GM19351 (cell line): ENCODE results near the gene SFT2D3.

Experiments
- ATAC-seq: cut with Tn5 transposase; IDR thresholded peaks from one replicate; pipeline ENCODE4 v1.9.1; 2021; ENCODE audit warnings: mild to moderate bottlenecking, moderate library complexity; ENCODE audit not compliant: unreplicated experiment

The SFT2D3 gene

GRCh38 chr2:127701193-127701650 is at the start of gene SFT2D3:
SFT2D3 (plus strand) TSS chr2:127701497; CDS start chr2:127701529, 32 bp downstream.
- ATAC-seq: peak; percentile 64

GRCh38 chr2:127651971-127652550 is 49.2 kb upstream of the SFT2D3 start:
- ATAC-seq: no peak

- ATAC-seq: no peak
Observed at GRCh38 chr2:127652786-127653357, 48.4 kb upstream of the SFT2D3 start.

DNA sequence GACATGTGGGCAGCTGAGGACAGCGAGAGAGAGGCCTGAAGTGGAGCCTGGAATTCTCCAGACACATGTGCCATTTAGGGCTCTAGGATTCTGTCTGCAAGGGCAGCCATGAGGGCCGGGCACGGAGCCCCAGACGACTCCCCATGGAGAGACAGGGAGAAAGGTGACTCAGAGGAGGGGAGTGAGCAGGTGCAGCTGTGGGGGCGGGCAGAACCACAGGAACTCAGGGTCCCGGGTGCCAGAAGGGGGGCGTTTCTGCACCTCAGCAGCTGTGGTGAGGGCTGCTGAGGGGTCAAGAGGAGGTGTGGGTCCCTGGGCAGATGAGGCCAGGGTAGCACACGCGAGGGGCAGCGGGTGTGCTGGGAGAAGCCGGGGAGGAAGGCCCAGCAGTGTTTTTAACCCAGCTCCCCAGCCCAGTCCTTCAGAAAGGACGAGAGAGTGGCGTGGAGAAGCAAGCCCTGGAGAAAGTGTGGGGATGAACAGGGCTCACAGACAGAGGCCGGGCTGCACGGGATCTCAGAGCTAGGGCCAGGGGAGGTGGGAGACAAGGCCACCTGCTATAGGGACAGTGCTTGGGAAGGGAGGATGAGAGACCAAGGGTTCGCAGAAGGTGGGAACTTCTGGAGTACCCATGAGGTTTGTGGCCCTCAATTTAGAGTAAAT is 47.7 kb upstream of the SFT2D3 start:
- ATAC-seq: no peak

DNA sequence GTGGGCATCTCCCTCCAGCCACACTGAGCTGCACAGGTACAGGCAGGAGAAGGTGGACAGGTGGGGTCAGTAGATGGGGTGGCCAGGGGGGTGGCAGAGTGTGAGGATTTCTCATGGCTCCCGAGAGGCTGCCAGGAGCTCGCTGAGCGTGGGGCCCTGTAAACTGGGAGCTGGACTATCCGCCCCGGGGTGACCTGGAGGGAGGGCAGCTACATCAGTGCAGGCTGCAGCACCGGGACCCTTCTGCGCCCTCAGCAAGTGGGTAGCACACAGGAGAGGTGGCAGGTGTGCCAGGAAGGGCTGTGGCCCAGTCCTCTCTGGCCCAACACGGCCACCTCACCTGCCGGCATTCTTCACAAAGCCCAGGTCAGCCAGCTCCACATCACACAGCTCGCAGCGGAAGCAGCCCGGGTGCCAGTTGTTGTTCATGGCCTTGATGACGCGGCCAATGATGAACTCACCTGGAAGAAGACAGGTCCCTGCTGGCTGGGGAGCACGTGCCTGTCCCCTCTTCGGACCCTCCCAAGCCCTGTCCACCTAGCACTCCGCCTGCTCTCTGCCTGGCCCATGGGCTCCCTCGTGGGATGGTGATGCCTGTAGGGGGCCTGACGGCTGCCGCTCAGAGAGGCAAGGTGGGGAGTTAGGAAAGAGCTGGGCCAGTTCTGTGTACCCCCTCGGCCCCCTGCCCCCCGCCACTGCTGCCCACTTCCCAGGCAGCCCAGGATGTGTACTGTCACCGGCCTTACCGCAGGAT is 47.0 kb upstream of the SFT2D3 start:
- no peak for ATAC-seq

DNA sequence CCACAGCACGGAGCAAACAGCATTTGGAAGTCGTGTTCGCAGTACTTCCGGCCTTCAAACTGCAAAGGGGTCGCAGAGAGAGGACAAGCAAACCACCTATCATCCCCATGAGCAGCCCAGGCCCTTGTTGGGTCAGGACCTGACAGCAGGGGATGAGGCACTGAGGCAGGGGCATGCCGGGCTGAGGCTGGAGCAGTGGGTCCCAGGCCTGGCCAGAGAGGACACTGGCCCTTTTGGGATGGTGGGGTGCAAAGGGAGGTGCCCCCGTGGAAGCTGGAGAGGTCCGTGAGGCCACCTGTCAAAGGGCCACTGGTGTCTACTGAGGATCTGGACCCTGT is 46.5 kb upstream of the SFT2D3 start:
- no peak for ATAC-seq

- ATAC-seq: no peak
Observed at GRCh38 chr2:127655209-127656073, 45.9 kb upstream of the SFT2D3 start.

GRCh38 chr2:127656569-127657231 is 44.6 kb upstream of the SFT2D3 start:
- ATAC-seq: no peak

- ATAC-seq: no peak
Observed at GRCh38 chr2:127657232-127657595, 44.1 kb upstream of the SFT2D3 start.

DNA sequence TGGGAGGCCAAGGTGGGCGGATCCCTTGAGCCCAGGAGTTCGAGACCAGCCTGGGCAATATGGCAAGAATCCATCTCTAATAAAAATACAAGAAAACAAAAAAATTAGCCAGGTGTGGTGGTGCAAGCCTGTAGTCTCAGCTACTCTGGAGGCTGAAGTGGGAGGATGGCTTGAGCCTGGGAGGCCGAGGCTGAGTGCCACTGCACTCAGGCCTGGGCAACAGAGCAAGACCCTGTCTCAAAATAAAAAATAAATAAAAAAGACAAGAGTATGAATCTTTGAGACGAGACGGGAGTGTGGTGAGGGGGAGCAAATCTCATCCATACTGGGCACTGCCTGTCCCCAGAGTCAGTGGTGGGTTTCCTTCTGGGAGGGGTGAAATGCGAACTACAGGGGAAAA is 43.2 kb upstream of the SFT2D3 start:
- ATAC-seq: no peak

GRCh38 chr2:127658641-127659407 is 42.5 kb upstream of the SFT2D3 start:
- no peak for ATAC-seq

DNA sequence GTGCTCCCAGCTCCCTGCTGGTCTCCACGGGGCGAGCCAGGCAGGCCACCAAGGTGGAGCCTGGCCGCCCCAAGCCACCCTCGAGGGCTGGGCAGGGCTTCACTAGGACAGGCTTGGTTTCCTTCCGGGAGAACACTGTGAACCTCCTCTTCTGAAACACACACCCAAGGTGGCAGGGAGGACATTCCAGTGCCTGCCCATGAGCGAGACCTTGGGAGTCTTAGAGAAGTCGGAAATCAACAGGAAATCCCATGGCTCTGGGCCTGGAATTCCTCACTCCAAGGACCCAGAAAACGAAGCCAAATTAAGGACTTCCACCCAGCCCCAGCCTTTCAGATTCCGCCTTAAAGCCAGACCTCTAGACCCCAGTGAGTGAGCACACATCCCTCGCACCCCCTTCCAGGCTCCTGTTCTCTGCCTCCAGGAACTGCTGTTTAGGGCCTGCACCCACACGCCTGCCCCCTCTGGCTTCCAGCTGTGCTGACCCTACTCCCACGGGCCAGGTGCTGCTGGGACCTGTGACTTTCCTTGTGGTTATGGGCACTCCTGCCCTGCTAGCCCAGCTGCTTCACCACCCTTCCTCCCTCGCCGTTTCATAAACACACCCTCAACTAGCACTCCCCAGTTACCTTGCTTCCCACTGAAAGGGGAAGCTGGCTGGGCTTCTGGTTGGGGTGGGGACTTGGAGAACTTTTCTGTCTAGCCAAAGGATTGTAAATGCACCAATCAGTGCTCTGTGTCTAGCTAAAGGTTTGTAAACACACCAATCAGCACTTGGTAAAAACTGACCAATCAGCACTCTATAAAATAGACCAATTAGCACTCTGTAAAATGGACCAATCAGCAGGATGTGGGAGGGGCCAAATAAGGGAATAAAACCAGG is 41.6 kb upstream of the SFT2D3 start:
- no peak for ATAC-seq

DNA sequence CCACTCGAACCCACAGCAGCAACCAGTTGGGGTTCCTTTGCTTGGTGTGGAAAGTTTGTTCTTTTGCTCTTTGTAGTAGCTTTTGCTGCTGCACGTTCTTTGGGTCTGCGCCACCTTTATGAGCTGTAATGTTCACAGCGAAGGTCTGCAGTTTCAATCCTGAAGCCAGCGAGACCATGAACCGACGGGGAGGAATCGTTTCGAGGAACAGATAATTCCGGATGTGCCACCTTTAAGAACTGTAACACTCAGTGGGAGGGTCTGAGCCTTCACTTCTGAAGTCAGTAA is 41.1 kb upstream of the SFT2D3 start:
- ATAC-seq: no peak

GRCh38 chr2:127661072-127661649 is 40.1 kb upstream of the SFT2D3 start:
- no peak for ATAC-seq

DNA sequence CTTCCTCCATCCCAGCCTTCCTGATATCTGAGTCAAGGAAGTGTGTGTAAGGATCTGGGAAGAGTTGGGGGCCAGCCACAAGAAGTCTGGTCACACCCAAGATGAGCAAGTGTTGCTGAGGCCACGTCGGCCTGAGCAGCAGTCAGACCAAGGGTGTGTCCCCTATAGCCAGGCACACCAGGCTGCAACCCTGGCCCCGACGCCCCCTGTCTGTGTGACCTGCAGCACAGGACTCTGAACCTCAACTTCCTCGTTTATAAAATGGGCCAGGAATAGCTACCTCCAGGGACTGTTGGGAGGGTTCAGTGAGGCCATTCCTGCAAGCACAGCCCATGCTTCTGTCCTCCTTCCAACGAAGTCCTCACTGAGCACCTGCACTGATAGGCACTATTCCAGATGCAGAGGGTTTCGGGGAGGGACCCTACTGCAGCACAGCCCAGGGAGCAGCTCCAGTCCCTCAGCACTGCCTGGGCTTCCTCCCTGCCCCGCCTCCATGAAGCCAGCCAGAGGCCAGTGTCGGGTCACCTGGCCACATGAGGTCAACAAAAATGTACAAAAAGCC is 39.3 kb upstream of the SFT2D3 start:
- ATAC-seq: no peak

DNA sequence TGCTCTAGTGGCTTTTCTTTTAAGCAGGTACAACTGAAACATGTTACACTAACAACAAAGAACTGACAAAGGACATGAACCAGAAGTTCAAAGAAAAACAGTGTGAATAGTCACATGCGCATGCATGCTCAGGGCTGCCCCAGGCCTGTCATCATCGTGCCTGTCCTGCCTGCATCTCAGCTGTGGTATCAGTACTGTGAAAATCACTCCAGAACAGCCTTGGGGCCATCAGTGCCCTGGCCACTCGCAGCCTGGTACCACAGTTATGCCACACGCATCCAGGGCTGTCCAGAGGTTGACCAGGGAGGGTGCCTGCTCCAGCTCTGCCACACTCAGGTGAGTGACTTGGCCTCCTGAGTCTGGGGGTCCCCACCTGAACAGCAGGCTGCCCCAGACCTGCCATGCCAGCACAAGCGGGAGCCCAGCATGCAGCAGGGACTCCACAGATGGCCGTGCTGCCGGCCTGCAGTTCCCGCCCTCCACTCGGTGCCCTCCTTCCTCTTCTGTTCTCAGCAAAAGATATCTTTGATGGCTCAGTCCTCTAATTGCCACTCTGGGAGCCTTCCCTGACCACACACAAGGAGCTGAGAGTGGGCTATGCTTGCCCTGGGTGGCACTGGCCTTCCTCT is 38.2 kb upstream of the SFT2D3 start:
- ATAC-seq: no peak

DNA sequence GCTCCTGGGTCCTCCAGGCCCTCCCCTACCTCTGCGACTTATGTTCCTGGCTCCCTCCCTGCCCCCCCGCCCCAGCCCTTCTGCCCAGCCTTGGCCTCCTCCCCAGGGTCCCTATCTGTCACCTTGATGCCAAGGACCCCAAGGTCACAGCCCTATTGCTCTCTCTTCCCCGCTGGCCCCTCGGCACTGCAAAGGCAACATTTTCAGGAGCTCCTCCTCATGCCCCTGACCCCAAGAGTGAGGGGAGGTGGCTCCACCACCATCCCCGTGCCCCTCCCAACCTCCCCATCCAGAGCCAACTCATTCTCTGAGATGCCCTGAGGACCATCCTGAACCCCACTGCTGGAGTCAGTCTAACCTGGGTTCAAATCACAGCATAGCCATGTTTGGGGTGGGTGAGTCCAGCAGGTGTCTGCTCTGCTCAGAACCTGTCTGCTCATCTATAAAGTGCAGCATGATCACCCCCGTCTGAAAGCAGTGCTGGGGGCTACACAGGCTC is 37.7 kb upstream of the SFT2D3 start:
- ATAC-seq: no peak
